NCI-H460 (cell line): ENCODE results near the gene ZNF689. TPM values are rescaled to one million over a fixed set of nuclear protein-coding genes. Genes with fewer than 3 reads are reported as not detected.

Experiments
- DNase-seq: peaks from one replicate; pipeline ENCODE4 v3.0.0-alpha.2; 2016; ENCODE audit warnings: low read depth; ENCODE audit errors: extremely low read depth
- small RNA-seq, 2 experiments: library from RNA; depleted of rRNA; stranded (forward); fragments of <200 nt; gene quantifications; one replicate each; pipeline ENCODE3, GENCODE V24; 2014
- total RNA-seq: library from RNA; depleted of rRNA; stranded (reverse); fragments of >200 nt; shearing (Covaris generic); gene quantifications from 2 replicates; pipeline ENCODE4 v1.2.3, GENCODE V29; 2014; rRNA removed

Gene ZNF689
- total RNA-seq, 1 experiment from 2014 or later = 8.2 TPM

DNA sequence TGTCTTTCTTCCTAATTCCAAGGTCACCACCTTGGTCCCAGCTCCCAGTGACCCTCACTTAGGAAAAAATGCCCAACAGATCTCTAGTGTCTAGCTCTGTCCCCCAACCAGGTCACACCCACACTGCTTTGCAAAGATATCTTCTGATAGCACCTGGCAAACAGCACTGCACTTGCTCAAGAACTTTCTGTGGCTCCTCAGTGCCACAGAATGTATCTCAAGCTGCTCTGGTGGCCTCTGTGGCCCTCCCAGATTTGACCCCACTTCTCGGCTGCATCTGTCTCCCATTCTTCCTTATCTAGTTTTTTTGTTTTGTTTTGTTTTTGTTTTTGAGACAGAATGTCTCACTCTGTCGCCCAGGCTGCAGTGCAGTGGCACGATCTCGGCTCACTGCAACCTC is 43.7 kb downstream of the ZNF689 start:
- DNase-seq = no peak

DNA sequence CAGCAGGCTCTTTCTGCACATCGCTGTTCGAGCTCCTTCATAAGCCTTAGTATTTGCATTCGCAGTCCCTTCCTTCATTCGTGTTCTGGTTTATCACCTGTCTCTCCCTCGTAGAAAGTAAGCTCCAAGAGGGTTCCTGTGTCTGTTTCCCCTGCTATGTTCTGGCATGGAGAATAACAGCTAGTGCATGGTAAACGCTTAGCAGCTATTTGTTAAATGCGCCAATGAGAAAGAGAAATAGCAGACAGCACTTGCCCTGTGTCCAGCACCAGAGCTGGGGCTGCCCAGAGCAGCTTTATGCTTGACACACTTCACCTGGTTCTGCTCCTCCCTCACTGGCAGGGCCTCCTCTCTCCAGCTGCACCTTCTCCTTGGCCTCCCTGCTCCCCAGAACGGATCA is 44.2 kb downstream of the ZNF689 start:
- no peak for DNase-seq

DNA sequence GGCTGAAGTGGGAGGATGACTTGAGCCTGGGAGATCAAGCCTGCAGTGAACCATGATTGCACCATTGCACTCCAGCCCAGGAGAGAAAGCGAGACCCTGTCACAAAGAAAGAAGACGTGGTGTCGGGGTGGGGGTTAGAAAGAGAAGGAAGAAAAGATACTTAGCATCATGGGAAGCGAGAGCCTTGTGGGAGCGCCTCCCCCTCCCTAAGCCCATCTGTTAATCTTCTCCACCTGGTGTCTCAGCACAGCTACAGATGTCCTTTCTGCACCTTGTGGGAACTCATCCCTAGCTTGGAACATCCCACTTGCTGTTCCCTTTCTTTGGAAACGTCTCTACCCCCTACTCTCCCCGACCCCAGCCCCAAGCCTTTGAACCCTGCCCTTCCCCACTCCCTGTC is 44.7 kb downstream of the ZNF689 start:
- DNase-seq = no peak

DNA sequence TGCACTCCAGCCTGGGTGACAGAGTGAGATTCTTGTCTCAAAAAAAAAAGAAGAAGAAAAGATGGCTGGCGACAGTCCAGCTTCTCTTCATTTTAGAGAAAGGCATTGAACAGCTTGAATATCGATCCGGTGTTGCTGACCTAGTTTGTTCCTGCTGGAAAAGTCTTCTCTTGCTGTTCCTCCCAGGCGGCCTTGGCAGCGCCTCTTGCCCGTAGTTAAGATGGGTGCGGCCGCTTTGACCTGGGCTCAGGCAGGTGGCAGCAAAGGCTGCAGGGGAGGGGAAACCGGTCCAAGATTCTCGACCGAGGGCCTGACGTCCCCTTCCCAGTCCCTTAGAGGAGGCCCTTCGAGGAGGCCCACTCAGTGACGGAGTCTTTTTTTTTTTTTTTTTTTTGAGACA is 48.2 kb downstream of the ZNF689 start:
- DNase-seq = no peak

DNA sequence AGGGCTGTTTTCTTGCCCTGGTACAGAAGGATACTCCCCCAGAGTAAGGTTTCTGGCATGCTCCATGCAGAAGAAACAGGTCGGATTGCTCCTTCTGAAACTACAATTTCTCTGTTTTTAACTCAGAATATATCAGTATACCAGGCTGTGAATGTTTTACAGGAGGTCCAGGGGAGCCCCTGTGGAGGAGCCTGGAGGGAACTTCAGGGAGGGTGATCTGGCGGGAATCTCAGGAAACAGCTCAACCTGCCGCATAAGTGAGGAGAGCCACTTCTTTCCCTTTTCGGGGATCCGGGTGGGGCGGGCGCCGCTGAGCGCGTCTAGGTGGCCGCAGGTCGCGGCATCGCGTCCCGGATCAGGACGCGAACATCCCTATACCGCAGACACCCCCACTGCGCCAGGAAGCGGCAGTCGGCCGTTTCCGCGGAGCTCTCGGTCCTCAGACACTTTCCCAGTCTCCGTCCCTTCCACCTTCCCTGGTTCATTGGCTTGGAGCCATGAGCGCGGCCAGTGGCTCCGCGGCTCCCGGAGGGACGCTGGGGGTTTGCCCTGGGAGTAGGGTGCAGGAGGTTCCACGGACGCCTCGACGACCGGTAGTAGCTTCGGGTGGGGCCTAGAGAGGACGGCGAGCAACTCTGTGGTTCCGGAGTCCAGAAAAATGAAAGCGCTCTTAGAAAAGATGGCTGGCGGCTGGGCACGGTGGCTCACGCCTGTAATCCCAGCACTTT is 48.9 kb downstream of the ZNF689 start:
- DNase-seq = no peak

DNA sequence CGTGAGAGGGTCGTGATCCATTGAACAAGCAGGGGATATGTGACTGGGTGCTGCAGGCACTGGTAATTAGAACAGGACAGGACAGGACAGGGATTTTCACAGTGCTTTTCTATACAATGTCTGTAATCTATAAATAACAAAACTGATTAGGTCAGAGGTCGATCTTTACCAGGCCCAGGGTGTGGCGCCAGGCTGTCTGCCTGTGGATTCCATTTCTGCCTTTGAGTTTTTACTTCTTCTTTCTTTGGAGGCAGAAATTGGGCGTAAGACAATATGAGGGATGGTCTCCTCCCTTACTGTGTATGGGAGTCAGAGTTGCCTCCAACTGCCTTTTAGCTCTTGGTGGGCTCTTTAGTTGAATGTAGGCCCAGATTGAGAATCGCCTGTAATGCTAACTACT is 50.5 kb downstream of the ZNF689 start:
- DNase-seq = no peak

DNA sequence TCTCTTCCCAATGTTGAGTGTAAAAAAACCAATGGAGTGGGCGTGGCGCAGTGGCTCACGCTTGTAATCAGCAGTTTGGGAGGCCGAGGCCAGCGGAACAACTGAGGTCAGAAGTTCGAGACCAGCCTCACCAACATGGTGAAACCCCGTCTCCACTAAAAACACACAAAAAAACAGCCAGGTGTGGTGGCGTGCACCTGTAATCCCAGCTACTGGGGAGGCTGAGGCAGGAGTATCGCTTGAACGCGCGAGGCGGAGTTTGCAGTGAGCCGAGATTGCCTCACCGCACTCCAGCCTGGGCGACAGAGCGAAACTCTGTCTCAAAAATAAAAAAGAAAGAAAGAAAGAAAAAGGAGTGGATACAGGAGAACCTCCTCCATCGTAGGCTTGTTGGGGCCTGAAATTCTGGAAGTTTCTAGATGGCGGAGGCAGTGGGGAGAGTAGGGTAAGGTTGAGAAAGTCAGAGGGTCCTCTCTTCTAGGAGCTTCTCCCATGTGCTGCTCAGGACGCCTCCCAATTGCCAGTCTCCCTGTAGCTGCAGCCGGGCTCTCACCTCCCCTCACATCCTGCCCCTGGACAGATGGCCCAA is 51.3 kb downstream of the ZNF689 start:
- no peak for DNase-seq

DNA sequence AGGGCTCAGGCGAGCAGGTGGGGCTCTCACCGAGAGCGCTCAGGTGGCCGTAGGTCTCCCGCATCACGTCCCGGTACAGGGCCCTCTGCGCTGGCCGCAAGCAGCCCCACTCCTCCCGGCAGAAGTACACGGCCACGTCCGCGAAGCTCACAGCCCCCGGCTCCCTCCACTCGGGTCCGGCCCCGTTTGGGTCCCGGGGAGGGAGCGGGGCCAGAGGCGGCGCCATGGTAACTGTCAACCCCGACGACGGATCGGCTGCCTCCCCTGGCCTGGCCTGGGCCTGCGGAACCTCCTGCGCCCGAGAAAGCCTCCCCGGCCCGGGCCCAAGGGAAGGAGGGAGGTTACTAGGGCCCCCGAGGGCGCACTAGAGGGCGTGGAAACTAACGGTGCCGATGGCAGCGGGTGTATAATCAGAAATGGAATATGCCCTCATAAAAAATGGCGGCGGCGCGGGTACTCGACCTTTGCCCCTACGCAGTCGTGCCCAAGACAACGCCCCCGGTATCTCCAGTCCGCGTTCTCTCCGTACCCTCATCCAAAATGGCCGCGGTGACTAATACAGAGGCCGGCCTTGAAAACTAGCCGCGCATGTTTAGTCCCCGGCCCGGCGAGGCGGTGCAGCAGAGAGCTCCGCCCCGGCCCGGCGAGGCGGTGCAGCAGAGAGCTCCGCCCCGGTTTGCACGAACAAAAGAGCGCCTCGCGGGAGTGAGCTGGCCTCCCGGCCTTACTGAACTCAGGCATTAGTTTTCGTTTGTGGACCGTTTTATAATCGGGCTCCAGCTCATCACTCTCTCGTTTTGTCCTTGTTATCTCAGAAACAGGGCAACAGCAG is 52.0 kb downstream of the ZNF689 start, which contains the start of gene ZNF764:
Gene ZNF764 (minus strand): TSS at position 418 of the 832 bp plus-strand sequence. CDS start 192 bp downstream, at position 226.
- DNase-seq = peak; percentile 98

DNA sequence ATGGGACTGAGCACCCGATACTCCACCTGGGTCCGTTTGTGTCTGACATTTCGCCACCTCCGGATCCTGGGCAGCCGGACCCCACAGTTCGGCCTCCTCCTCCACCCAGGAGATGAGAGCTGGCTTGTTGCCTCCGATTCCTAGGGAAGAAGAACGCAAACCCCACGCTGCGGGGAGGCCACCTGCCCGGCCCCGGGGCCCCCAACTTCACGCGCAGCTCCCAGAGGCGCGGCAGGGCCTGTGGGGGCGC is 52.6 kb downstream of the ZNF689 start:
- no peak for DNase-seq

DNA sequence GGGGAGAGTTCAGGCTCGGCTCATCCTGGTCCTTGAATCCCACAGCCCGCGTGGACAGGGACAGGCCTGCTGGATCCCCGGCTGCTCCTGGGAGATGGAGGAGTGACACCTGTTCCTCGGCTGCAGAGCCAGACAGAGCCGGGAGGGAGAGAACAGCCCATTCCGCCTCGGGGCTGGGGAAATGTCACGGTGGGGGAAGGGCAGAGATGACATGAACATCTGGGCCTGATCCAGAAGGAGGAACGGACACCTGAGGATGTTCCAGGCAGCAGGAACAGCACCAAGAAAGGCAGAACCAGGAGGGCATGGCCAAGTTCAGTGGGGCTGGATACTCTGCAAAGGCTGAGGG is 54.1 kb downstream of the ZNF689 start:
- no peak for DNase-seq

DNA sequence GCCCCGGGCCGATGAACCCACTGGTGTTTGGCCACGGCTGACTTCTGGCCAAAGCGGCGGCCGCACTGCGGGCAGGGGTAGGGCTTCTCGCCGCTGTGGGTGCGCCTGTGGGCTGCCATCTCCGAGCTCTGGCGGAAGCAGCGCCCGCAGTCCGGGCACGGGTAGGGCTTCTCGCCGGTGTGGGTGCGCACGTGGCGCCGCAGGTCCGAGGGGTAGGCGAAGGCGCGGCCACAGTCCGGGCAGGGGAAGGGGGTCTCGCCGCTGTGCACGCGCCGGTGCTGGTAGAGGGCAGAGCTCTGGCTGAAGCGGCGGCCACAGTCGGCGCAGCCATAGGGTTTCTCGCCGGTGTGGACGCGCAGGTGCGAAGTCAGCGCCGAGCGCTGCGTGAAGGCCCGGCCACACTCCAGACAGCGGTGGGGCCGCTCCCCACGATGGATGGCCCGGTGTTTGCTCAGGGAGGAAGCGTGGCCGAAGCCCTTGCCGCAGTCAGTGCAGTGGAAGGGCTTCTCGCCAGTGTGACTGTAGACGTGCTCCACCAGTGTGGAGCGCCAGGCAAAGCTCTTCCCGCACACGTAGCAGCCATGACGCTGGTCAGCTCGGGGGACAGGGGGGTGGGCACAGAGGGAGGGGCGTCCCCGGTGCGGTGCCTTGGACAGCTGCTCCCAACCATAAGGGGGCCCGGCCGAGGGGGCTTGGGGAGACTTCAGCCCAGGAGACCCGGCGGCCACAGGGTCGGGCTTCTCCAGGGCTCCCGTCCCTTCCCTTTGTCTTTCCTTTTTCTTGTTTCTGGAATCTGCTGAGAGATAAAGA is 54.7 kb downstream of the ZNF689 start:
- DNase-seq = no peak

DNA sequence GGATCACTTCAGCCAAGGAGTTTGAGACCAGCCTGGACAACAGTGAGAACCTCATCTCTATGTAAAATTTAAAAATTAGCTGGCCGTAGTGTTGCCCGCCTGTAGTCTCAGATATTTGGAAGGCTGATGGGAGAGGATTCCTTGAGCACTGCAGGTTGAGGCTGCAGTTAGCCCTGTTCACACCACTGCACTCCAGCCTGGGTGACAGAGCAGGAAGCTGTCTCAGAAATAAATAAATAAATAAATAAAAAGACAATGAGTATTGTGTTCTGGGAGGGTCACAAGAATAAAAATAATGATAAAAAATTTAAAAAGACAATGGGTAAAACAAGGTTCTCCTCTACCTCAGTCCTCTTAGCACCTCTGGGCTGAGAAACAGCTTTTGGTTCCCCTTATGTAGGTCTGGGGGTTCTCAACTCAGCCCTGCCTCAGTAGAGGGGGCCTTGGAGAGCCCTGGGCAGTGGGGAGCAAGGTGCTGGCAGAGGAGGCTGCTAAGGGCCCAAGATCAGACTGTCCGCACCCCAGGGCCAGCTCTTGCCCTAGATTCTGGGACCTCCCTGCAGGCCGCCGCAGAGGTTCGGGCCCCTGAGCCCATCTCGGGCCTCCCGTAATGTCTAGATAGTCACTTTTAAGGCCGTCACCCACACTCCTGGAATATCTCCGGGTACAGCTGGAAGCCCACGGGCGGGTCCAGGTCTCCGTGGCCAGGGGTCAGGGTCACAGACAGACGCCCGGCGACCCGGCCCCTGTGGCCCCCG is 55.5 kb downstream of the ZNF689 start:
- no peak for DNase-seq

DNA sequence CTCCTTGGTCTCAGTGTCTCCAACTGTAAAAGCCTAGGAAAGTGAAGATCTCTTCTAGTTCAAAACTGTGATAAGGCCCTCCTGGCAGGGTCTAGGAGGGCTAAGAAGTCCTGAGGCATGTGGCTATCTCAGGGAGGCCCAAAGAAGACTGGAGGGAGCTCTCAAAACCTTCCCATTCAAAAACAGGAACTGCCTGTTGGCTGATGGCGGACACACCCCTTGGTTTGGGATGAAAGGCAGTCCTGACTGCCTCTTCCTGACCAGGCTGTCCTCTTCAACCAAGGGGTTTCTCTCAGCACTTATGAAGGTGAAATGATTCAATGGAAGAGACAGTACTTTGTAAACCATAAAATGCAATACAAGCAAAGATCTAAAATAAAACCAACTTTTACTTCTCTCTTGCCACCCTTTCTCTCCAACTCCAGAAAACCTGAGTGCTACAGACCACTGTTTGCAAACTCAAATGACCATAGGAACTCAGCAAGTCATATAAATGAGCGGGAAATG is 56.7 kb downstream of the ZNF689 start:
- no peak for DNase-seq

DNA sequence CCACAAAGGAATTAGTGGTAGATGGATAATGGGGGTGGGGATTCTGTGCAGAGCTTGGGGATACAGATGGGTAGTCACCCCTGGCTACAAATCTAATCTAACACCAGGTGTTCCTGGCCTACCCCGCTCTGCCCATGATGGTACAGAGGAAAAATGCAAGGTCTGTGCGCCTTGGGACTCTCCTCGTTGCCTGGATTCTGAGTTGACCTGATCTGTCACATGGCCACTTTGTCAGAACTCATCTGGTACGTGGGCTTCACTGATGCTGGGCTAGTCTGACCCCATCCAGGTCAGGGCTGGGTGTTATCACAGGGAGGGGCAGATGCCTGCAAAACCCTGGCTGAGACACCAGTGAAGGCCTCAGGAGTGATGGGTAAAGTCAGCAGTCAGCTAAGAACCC is 57.2 kb downstream of the ZNF689 start:
- no peak for DNase-seq

Small RNA genes lying within 50 kb of the gene (small RNA-seq; reads per million reads assigned to genes)
- gene AC093249.1 (0 reads per million in 2 experiments), gene AC093249.4 (0 reads per million in 2 experiments)

Other genes with a start within 250 kb of the ZNF689 start
- gene TBC1D10B, start 239.9 kb downstream of the ZNF689 start, total RNA-seq = 12.3 and 13.2 TPM in 2 replicates
- not detected in 2 replicates for gene MYL11, start 235.6 kb downstream of the ZNF689 start, total RNA-seq
- 0.26 TPM in 1 of 2 replicates, not detected in the other for gene SEPTIN1, start 227.8 kb downstream of the ZNF689 start, total RNA-seq
- 8.3 and 8.4 TPM in 2 replicates for gene ZNF48, start 215.0 kb downstream of the ZNF689 start, total RNA-seq
- gene ZNF771, start 202.8 kb downstream of the ZNF689 start, total RNA-seq = 6.2 and 6.4 TPM in 2 replicates
- 29.9 and 35.9 TPM in 2 replicates for gene DCTPP1, start 180.4 kb downstream of the ZNF689 start, total RNA-seq
- gene SEPHS2, start 164.5 kb downstream of the ZNF689 start, total RNA-seq = 22.2 and 25.5 TPM in 2 replicates
- gene ITGAL, start 137.6 kb downstream of the ZNF689 start, total RNA-seq = not detected in 2 replicates
- 37.7 and 39.0 TPM in 2 replicates for gene ZNF768, start 83.8 kb downstream of the ZNF689 start, total RNA-seq
- 6.2 and 6.6 TPM in 2 replicates for gene ZNF747, start 75.5 kb downstream of the ZNF689 start, total RNA-seq
- gene ZNF764, start 52.0 kb downstream of the ZNF689 start, total RNA-seq = 7.7 and 8.5 TPM in 2 replicates
- gene ZNF688, start 38.7 kb downstream of the ZNF689 start, total RNA-seq = 5.8 and 7.7 TPM in 2 replicates
- gene ZNF785, start 24.7 kb downstream of the ZNF689 start, total RNA-seq = 0.14 and 0.45 TPM in 2 replicates
- 13.0 and 15.7 TPM in 2 replicates for gene PRR14, start 40.6 kb upstream of the ZNF689 start, total RNA-seq
- 26.0 and 29.3 TPM in 2 replicates for gene FBRS, start 48.0 kb upstream of the ZNF689 start, total RNA-seq
- gene SRCAP, start 88.8 kb upstream of the ZNF689 start, total RNA-seq = 5.5 and 10.0 TPM in 2 replicates
- gene PHKG2, start 138.0 kb upstream of the ZNF689 start, total RNA-seq = 14.3 and 16.6 TPM in 2 replicates
- gene CFAP119, start 151.7 kb upstream of the ZNF689 start, total RNA-seq = 2.2 and 4.6 TPM in 2 replicates
- gene RNF40, start 151.9 kb upstream of the ZNF689 start, total RNA-seq = 86.3 and 87.1 TPM in 2 replicates
- gene ZNF629, start 176.8 kb upstream of the ZNF689 start, total RNA-seq = 10.9 and 11.1 TPM in 2 replicates